ENCODE results near the gene SEZ6. TPM values are rescaled to one million over a fixed set of nuclear protein-coding genes. Genes with fewer than 3 reads are reported as not detected.

SEZ6 gene
- total RNA-seq, 1 donor from 2014 or later = 1.5 TPM

- Histone ChIP-seq H3K79me2 (ENCODE audit: low read depth) (peaks cover 86% of the 10 kb centered on the region), H3K9me3 (ENCODE audit: low read depth) (no peaks in the 10 kb centered on the region), H3F3A (ENCODE audit: low read depth) (peaks cover 76% of the 10 kb centered on the region), H4K20me1 (ENCODE audit: low read depth) (peaks cover 61% of the 10 kb centered on the region), H3K27me3 (no peaks in the 10 kb centered on the region), H3K4me3 (peak overlapping the region; percentile 80), H2AFZ (replicated peaks) (no peak overlapping the region), H3K27ac (peak overlapping the region; percentile 86), H3K9ac (no peak overlapping the region), H3K4me2 (peak overlapping the region; percentile 88), H3K36me3 (no peaks in the 10 kb centered on the region), H3K4me1 (peaks cover 21% of the 10 kb centered on the region)
- H3K4me1 Mint-ChIP-seq = peaks cover 29% of the 10 kb centered on the region
- H3K27me3 Mint-ChIP-seq (ENCODE audit: insufficient read depth, low read depth) = no peaks in the 10 kb centered on the region
- H3K9me3 Mint-ChIP-seq = no peaks in the 10 kb centered on the region
- H3K4me3 Mint-ChIP-seq = peak overlapping the region; percentile 96
- peaks cover 17% of the 10 kb centered on the region for H3K36me3 Mint-ChIP-seq
- TF ChIP-seq EZH2phosphoT487 (IDR thresholded peaks at IDR 0.05) = no peak
- TF ChIP-seq CTCF (IDR thresholded peaks at IDR 0.05) = no peak
- TF ChIP-seq EZH2 (IDR thresholded peaks at IDR 0.05) = no peak
- H3K27ac Mint-ChIP-seq = no peak overlapping the region
- no peak for DNase-seq (ENCODE audit: low spot score)
Observed at GRCh38 chr17:28947639-28948038, 58.2 kb downstream of the SEZ6 start.

- no peaks in the 10 kb centered on the region for H3K27me3 Mint-ChIP-seq (ENCODE audit: insufficient read depth, low read depth)
- no peaks in the 10 kb centered on the region for H3K36me3 ChIP-seq
- peaks cover 100% of the 10 kb centered on the region for H3K79me2 ChIP-seq (ENCODE audit: low read depth)
- H3K27ac ChIP-seq = peak overlapping the region; percentile 3
- peaks cover 28% of the 10 kb centered on the region for H3K4me1 ChIP-seq
- peaks cover 80% of the 10 kb centered on the region for H3F3A ChIP-seq (ENCODE audit: low read depth)
- no peak overlapping the region for H3K9ac ChIP-seq
- H3K27ac Mint-ChIP-seq = no peak overlapping the region
- H3K4me3 Mint-ChIP-seq = no peak overlapping the region
- no peak overlapping the region for H2AFZ ChIP-seq (replicated peaks)
- no peaks in the 10 kb centered on the region for H3K27me3 ChIP-seq
- no peak overlapping the region for H3K4me3 ChIP-seq
- peaks cover 36% of the 10 kb centered on the region for H3K4me1 Mint-ChIP-seq
- peaks cover 74% of the 10 kb centered on the region for H4K20me1 ChIP-seq (ENCODE audit: low read depth)
- DNase-seq (ENCODE audit: low spot score) = no peak
- no peaks in the 10 kb centered on the region for H3K9me3 Mint-ChIP-seq
- peak overlapping the region; percentile 88 for H3K4me2 ChIP-seq
- H3K9me3 ChIP-seq (ENCODE audit: low read depth) = no peaks in the 10 kb centered on the region
- H3K36me3 Mint-ChIP-seq = peaks cover 17% of the 10 kb centered on the region
- TF ChIP-seq EZH2 (IDR thresholded peaks at IDR 0.05) (no peak), EZH2phosphoT487 (IDR thresholded peaks at IDR 0.05) (no peak), CTCF (IDR thresholded peaks at IDR 0.05) (no peak)
Observed at GRCh38 chr17:28946239-28946638, 59.6 kb downstream of the SEZ6 start.

GRCh38 chr17:28944862-28945741 is 60.7 kb downstream of the SEZ6 start:
- TF ChIP-seq EZH2phosphoT487 (IDR thresholded peaks at IDR 0.05) (no peak), CTCF (IDR thresholded peaks at IDR 0.05) (no peak), EZH2 (IDR thresholded peaks at IDR 0.05) (no peak)
- peaks cover 100% of the 10 kb centered on the region for H3K79me2 ChIP-seq (ENCODE audit: low read depth)
- H3K9me3 Mint-ChIP-seq = no peaks in the 10 kb centered on the region
- H3K27ac Mint-ChIP-seq = no peak overlapping the region
- peak overlapping the region; percentile 38 for H3K27ac ChIP-seq
- peaks cover 80% of the 10 kb centered on the region for H3F3A ChIP-seq (ENCODE audit: low read depth)
- H3K4me3 Mint-ChIP-seq = no peak overlapping the region
- H2AFZ ChIP-seq (replicated peaks) = no peak overlapping the region
- H3K4me1 Mint-ChIP-seq = peaks cover 47% of the 10 kb centered on the region
- no peaks in the 10 kb centered on the region for H3K27me3 Mint-ChIP-seq (ENCODE audit: insufficient read depth, low read depth)
- H3K4me2 ChIP-seq = no peak overlapping the region
- no peak overlapping the region for H3K9ac ChIP-seq
- peaks cover 85% of the 10 kb centered on the region for H4K20me1 ChIP-seq (ENCODE audit: low read depth)
- DNase-seq (ENCODE audit: low spot score) = no peak
- no peak overlapping the region for H3K4me3 ChIP-seq
- no peaks in the 10 kb centered on the region for H3K36me3 ChIP-seq
- H3K9me3 ChIP-seq (ENCODE audit: low read depth) = no peaks in the 10 kb centered on the region
- H3K27me3 ChIP-seq = no peaks in the 10 kb centered on the region
- H3K36me3 Mint-ChIP-seq = peaks cover 17% of the 10 kb centered on the region
- H3K4me1 ChIP-seq = peaks cover 40% of the 10 kb centered on the region

All from neural progenitor cell (in vitro differentiated cells).